Dermis blood vessel endothelial cell (primary cell): ENCODE results near the gene USP15. TPM values are rescaled to one million over a fixed set of nuclear protein-coding genes. Genes with fewer than 3 reads are reported as not detected.

Source experiments
- DNase-seq: peaks from one replicate; pipeline ENCODE4 v3.0.0; 2010
- total RNA-seq: library from RNA; depleted of rRNA; stranded (reverse); fragments of >200 nt; gene quantifications from 2 replicates; pipeline ENCODE4 v1.2.3, GENCODE V29; 2014

USP15 gene
- total RNA-seq, 1 donor from 2014 or later = 56.8 TPM

GRCh38 chr12:62258231-62258630 lies 2.0 kb upstream of the USP15 start:
- DNase-seq = no peak

DNA sequence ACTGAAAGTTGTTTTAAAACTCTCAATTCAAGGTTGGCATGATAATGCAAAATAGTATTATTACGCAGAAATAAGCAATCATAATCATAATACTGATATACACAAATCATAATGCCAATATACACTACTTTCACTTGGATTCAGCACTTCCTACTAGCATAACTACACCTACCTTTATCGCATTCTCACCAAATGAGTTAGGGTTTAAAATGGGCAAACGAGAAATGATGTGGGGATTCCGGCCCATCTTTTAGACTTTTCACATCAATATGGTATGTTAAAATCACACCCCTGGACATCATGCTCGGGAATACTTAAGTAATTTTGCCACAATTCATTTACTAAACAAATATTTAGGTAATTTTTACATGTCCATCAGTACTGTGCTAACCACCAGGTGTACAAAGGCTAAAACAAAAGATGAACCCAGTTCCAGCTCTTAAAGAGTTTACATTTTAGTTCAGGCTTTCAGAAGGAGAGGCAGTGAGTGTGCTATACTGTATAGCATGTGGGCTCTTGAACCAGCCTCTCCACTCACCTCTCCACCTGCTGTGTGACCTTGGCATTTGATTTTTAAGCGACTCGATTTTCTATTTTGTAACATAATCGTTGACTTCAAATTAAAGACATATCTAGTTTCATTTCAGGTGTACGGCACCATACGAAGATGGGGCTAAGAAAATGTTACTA lies 1.1 kb upstream of the USP15 start:
- DNase-seq = no peak

- no peak for DNase-seq
These were observed 592 bp upstream of the USP15 start for GRCh38 chr12:62259631-62259992.

DNA sequence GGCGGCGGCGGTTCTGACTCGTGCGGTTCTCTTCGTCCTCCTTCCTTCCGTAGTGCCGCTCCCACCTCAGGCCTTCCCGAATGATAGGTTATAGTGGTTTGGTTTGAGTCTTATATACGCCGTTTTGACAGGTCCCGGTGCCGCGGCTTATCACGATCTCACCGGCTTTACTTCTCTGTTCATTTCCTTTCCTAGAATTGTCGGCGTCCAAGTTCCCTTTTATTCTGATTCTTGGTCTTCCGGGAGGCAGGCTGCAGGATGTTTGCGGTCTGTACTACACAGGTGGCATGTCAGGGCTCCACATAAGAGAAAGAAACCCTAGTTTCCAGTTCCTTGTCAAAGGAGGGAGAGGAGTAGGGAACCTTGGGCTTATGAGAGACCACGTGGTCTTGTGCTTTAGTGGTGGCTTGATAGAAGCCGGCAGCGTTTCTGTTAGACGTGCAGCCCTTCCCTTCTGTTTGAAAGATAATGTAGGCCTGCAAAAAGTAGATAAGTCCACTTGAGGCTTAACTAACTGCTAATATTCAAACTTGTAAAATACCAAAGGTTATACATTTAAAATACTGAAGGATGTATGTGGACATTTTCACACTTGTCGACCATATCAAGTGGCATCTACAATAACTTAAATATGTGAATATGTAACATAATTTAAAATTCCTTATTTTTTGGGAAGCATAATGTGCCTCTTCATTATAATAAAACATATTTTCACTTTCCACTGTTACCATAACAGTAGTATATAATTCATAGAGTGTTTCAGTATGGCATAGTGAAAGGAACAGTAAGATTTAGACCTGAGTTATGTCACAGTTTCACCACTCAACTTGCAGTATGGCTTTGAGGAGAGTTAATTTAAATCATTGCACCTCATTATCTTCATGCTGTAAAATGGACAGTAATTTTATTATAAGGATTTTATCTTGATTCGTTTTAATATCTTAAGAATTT lies 804 bp downstream of the USP15 start:
- DNase-seq = peak; percentile 59

DNA sequence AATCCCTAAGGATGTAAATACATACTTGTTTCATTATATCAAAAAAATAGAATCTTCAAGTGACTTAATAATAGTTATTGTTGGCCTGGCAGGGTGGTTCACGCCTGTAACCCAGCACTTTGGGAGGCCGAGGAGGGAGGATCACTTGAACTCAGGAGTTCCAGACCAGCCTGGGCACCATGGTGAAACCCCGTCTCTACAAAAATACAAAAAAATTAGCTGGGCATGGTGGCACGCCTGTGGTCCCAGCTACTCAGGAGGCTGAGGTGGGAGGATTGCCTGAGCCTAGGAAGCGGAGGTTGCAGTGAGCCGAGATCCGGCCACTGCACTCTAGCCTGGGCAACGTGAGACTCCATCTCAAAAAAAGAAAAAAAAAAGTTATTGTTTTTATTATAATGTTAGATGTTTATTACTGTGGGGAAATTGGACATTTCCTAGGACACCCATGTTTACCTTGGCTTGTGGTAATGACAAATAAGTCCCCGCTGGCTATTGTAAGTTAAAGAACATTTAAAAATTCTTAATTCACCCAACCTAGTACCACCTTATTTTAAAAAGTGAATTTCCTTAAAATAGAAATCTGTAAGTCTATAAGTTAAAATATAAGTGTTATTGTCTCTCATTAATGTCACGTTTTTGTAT lies 1.8 kb downstream of the USP15 start:
- DNase-seq = no peak

- no peak for DNase-seq
These were observed 3.0 kb downstream of the USP15 start for GRCh38 chr12:62263232-62263631.

DNA sequence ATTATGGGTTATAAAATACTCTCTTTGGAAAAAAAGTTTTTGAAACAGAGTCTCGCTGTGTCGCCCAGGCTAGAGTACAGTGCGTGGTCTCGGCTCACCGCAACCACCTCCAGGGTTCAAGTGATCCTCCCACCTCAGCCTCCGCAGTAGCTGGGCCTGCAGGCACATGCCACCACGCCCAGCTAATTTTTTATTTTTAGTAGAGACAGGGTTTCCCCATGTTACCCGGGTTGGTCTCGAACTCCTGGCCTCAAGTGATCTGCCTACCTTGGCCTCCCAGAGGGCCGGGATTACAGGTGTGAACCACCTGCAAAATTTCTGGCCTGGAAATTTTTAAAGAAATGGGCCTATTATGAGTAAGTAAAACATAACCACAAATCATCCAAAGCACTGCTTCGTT lies 3.8 kb downstream of the USP15 start:
- no peak for DNase-seq

DNA sequence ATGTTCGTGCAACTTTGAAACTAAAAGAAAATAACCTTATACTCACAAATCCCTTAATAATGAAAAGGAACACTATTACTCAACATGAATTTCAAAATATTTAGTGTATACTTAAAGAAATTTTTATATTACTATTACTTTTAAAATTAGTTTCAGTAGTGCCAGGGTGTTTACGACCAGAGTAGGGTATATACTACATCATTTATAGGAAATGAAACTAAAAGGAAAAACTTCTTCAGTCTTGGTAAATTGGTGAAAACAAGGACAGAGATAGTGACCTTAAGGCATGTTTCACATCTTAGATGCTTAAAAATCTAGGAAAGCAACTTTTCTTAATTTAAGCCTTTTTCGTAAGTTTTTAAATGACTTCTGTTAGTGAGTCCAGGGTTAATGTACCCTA lies 4.5 kb downstream of the USP15 start:
- no peak for DNase-seq

- no peak for DNase-seq
These were observed 5.3 kb downstream of the USP15 start for GRCh38 chr12:62265511-62265910.

DNA sequence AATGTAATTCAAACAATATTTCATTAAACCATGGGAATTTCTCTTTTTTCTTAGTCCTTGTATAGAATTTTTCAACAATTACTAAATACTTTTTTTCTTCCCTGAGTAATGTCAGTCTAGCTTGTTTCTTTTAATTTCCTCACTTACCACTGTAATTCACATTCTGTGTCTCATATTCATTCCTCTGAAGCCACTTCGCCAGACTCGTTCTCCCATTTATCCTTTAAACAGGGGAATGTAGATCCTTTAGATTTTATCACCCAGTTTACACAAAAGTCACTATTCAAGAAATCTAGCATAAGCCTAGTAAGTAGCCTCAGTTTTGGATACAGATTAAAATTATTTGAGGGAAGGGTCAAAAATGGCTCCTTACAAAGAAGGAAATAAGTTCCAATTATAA lies 6.8 kb downstream of the USP15 start:
- no peak for DNase-seq

GRCh38 chr12:62267480-62267879 lies 7.3 kb downstream of the USP15 start:
- DNase-seq = no peak

- DNase-seq = peak; percentile 28
These were observed 8.8 kb downstream of the USP15 start for GRCh38 chr12:62268956-62269355.

- no peak for DNase-seq
These were observed 9.4 kb downstream of the USP15 start for GRCh38 chr12:62269464-62270228.

DNA sequence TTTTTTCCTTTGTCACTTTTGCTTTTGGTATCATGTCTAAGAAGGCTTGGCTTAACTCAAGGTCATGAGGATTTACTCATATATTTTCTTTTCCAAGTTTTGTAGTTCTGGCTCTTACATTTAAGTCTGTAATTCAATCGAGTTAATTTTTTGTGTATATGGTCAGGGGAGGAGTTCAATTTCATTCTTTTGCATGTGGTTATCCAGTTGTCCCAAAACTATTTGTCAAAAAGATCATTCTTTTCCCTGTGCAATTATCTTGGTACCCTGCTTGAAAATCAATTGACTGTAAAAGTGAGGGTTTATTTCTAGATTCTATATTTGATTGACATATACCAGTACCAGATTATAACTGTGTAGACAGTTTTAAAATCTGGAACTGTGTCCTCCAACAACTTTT lies 10.2 kb downstream of the USP15 start:
- DNase-seq = no peak

GRCh38 chr12:62270872-62271271 lies 10.7 kb downstream of the USP15 start:
- no peak for DNase-seq

- no peak for DNase-seq
These were observed 12.8 kb downstream of the USP15 start for GRCh38 chr12:62272936-62273552.

DNA sequence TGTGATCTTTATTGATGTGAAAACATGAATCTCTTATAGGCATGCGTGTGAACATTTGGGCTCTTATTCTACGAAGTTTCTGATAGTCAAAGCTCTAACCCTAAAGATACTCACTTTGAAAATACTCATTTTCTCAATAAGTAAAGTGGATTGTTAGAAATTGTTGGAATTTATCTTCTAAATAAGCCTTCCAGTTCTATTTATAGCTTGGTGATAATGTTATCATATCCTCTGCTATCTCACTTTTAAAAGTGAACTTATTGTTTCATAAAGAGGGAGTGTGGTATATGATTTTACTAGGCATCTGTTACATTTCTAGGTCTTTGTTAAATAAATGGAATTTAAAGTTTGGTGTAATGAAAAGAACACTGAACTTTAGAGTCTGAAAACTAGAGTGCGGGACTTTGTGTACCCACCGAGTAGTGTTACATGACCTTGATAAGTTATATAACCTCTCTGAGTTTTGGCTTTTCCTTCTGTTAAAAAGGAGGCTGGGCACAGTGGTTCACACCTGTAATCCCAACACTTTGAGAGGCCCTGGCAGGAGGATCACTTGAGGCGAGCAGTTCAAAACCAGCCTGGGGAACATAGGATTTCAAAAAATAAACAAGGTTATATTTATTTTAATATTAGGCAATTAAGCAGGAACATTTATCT lies 13.6 kb downstream of the USP15 start:
- no peak for DNase-seq

- no peak for DNase-seq
These were observed 17.8 kb downstream of the USP15 start for GRCh38 chr12:62278022-62278421.

- no peak for DNase-seq
These were observed 18.9 kb downstream of the USP15 start for GRCh38 chr12:62279058-62279457.

DNA sequence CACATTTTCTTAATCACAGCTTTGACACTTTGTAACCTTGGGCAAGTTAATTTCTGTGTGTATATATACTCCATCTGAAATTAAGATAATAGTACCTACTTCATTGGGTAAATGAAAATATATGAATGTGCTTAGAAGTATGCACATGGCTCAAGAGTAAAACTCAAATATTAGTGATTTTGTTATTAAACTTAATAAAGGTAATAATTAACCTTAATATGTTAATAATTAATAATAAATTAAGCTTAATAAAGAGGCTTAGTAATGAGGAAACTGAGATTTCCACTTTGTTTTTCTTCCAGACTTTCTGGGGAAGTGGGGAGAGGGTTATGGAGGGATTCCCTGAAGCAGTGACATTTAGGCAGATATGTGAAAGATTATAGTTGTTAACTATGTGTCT lies 19.8 kb downstream of the USP15 start:
- DNase-seq = no peak

GRCh38 chr12:62282057-62282774 lies 22.0 kb downstream of the USP15 start:
- no peak for DNase-seq
